Body of pancreas (tissue), 4 donors: ENCODE data around the gene ALG12.

Source experiments
- POLR2A ChIP-seq, 3 donors: fragments of 450-650 bp; IDR thresholded peaks; one replicate each; pipeline ENCODE4 v1.6.1; 2016; ENCODE audit warnings: antibody characterized with exemption in 3 of 3, mild to moderate bottlenecking in 2 of 3
- TF ChIP-seq, protein P1 (sequence below), 7 experiments: fragments of 450-650 bp in 4 of 7; fragments of 200-600 bp in 3 of 7; sonication (generic) in 3 of 7; IDR thresholded peaks; one replicate each; pipeline ENCODE4 v1.5.1; 2016 to 2019; ENCODE audit warnings: antibody characterized with exemption in 7 of 7

DNA sequence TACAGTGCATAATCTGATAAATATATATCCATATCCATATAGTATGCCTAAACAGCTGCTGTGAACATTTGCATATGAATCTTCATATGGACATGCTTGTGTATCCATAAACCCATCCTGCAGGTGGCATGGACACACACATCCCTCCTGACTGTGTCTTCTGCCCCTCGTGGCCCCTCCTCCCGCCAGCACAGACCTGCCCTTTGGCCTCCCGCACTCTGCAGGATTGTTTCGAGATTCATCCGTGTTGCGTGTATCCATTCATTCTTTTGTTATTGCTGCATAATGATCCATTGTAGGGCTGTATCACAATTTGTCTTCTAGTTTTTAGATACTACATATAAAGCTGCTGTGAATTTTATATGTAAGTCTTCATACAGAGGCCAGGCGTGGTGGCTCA lies 40.6 kb downstream of the ALG12 start:
- no peak for TF ChIP-seq POLR2A (IDR thresholded peaks at IDR 0.05)
- TF ChIP-seq, protein P1, sequence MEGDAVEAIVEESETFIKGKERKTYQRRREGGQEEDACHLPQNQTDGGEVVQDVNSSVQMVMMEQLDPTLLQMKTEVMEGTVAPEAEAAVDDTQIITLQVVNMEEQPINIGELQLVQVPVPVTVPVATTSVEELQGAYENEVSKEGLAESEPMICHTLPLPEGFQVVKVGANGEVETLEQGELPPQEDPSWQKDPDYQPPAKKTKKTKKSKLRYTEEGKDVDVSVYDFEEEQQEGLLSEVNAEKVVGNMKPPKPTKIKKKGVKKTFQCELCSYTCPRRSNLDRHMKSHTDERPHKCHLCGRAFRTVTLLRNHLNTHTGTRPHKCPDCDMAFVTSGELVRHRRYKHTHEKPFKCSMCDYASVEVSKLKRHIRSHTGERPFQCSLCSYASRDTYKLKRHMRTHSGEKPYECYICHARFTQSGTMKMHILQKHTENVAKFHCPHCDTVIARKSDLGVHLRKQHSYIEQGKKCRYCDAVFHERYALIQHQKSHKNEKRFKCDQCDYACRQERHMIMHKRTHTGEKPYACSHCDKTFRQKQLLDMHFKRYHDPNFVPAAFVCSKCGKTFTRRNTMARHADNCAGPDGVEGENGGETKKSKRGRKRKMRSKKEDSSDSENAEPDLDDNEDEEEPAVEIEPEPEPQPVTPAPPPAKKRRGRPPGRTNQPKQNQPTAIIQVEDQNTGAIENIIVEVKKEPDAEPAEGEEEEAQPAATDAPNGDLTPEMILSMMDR (IDR thresholded peaks at IDR 0.05): no peak
